ENCODE measurements around the gene C2CD2L. TPM values are rescaled to one million over a fixed set of nuclear protein-coding genes. Genes with fewer than 3 reads are reported as not detected.
A peak's percentile ranks its signal among the peaks of the same experiment; 100 is the strongest.

The C2CD2L gene
- total RNA-seq, 1 donor from 2014 or later, result 11.1 TPM

- Mint-ChIP-seq H3K9me3 (ENCODE audit: unreplicated experiment) (no peaks in the 10 kb centered on the region), H3K27ac (ENCODE audit: unreplicated experiment) (no peak overlapping the region), H3K4me3 (ENCODE audit: unreplicated experiment) (no peak overlapping the region), H3K36me3 (ENCODE audit: low read depth, unreplicated experiment) (peaks cover 17% of the 10 kb centered on the region), H3K27me3 (ENCODE audit: low read depth, unreplicated experiment) (no peaks in the 10 kb centered on the region), H3K4me1 (ENCODE audit: low read depth, unreplicated experiment) (peaks cover 6% of the 10 kb centered on the region)
- no peaks in the 10 kb centered on the region for H3K27me3 ChIP-seq (ENCODE audit: insufficient read depth, low read length)
- H3K9ac ChIP-seq (ENCODE audit: low read length), result no peak overlapping the region
- H3K9me3 ChIP-seq (ENCODE audit: insufficient read depth, low read depth, low read length), result no peaks in the 10 kb centered on the region
- FAIRE-seq, result no peak
- no peak overlapping the region for H3K4me3 ChIP-seq (ENCODE audit: insufficient read depth, low read depth, low read length)
- peaks cover 1% of the 10 kb centered on the region for H3K36me3 ChIP-seq (ENCODE audit: insufficient read depth, low read length)
- no peak overlapping the region for H3K4me2 ChIP-seq (ENCODE audit: low read length)
- peaks cover 16% of the 10 kb centered on the region for H3K4me1 ChIP-seq (ENCODE audit: insufficient read depth, low read length)
- DNase-seq (ENCODE audit: low read depth), result no peak
- no peak overlapping the region for H3K27ac ChIP-seq (ENCODE audit: low read depth, low read length)
- H3K79me2 ChIP-seq (ENCODE audit: insufficient read depth, low read length), result peaks cover 22% of the 10 kb centered on the region
- no peak overlapping the region for H2AFZ ChIP-seq (ENCODE audit: low read depth, low read length)
- H4K20me1 ChIP-seq (ENCODE audit: insufficient read depth, low read length), result peaks cover 7% of the 10 kb centered on the region
- TF ChIP-seq EZH2 (IDR thresholded peaks at IDR 0.05; ENCODE audit: insufficient read depth, low read length) (no peak), CTCF (IDR thresholded peaks at IDR 0.05; ENCODE audit: insufficient read depth, low read depth, low read length) (no peak)
Measured at GRCh38 chr11:119118946-119119345, 11.8 kb downstream of the C2CD2L start.

GRCh38 chr11:119120639-119121007 lies 13.5 kb downstream of the C2CD2L start:
- Mint-ChIP-seq H3K36me3 (ENCODE audit: low read depth, unreplicated experiment) (peaks cover 11% of the 10 kb centered on the region), H3K9me3 (ENCODE audit: unreplicated experiment) (no peaks in the 10 kb centered on the region), H3K4me3 (ENCODE audit: unreplicated experiment) (peak overlapping the region; percentile 98), H3K27ac (ENCODE audit: unreplicated experiment) (peak overlapping the region; percentile 73), H3K27me3 (ENCODE audit: low read depth, unreplicated experiment) (no peaks in the 10 kb centered on the region), H3K4me1 (ENCODE audit: low read depth, unreplicated experiment) (peaks cover 6% of the 10 kb centered on the region)
- Histone ChIP-seq H3K9me3 (ENCODE audit: insufficient read depth, low read depth, low read length) (no peaks in the 10 kb centered on the region), H3K4me3 (ENCODE audit: insufficient read depth, low read depth, low read length) (peak overlapping the region; percentile 61), H3K27ac (ENCODE audit: low read depth, low read length) (peak overlapping the region; percentile 69), H3K9ac (ENCODE audit: low read length) (peak overlapping the region; percentile 74), H3K27me3 (ENCODE audit: insufficient read depth, low read length) (no peaks in the 10 kb centered on the region), H4K20me1 (ENCODE audit: insufficient read depth, low read length) (peaks cover 7% of the 10 kb centered on the region), H2AFZ (ENCODE audit: low read depth, low read length) (peak overlapping the region; percentile 81), H3K79me2 (ENCODE audit: insufficient read depth, low read length) (peaks cover 28% of the 10 kb centered on the region), H3K36me3 (ENCODE audit: insufficient read depth, low read length) (peaks cover 7% of the 10 kb centered on the region), H3K4me1 (ENCODE audit: insufficient read depth, low read length) (peaks cover 16% of the 10 kb centered on the region), H3K4me2 (ENCODE audit: low read length) (peak overlapping the region; percentile 87)
- FAIRE-seq (no peak), DNase-seq (ENCODE audit: low read depth) (peak; percentile 75)
- TF ChIP-seq EZH2 (IDR thresholded peaks at IDR 0.05; ENCODE audit: insufficient read depth, low read length) (no peak), CTCF (IDR thresholded peaks at IDR 0.05; ENCODE audit: insufficient read depth, low read depth, low read length) (no peak)

GRCh38 chr11:119121008-119121810 lies 14.1 kb downstream of the C2CD2L start, which contains the start of gene HINFP:
TSS of gene HINFP (plus strand) at chr11:119121580. CDS start at chr11:119126945, 5,365 bp downstream.
- peaks cover 7% of the 10 kb centered on the region for H4K20me1 ChIP-seq (ENCODE audit: insufficient read depth, low read length)
- Mint-ChIP-seq H3K27me3 (ENCODE audit: low read depth, unreplicated experiment) (no peaks in the 10 kb centered on the region), H3K27ac (ENCODE audit: unreplicated experiment) (peak within 1 kb of the TSS; percentile 92), H3K36me3 (ENCODE audit: low read depth, unreplicated experiment) (peaks cover 8% of the 10 kb centered on the region), H3K4me3 (ENCODE audit: unreplicated experiment) (peak within 1 kb of the TSS; percentile 98), H3K9me3 (ENCODE audit: unreplicated experiment) (no peaks in the 10 kb centered on the region), H3K4me1 (ENCODE audit: low read depth, unreplicated experiment) (peaks cover 6% of the 10 kb centered on the region)
- peak within 1 kb of the TSS; percentile 69 for H3K27ac ChIP-seq (ENCODE audit: low read depth, low read length)
- H3K36me3 ChIP-seq (ENCODE audit: insufficient read depth, low read length), result peaks cover 7% of the 10 kb centered on the region
- H3K4me3 ChIP-seq (ENCODE audit: insufficient read depth, low read depth, low read length), result peak within 1 kb of the TSS; percentile 94
- peak within 1 kb of the TSS; percentile 93 for H3K4me2 ChIP-seq (ENCODE audit: low read length)
- H3K27me3 ChIP-seq (ENCODE audit: insufficient read depth, low read length), result no peaks in the 10 kb centered on the region
- H3K79me2 ChIP-seq (ENCODE audit: insufficient read depth, low read length), result peaks cover 31% of the 10 kb centered on the region
- peaks cover 16% of the 10 kb centered on the region for H3K4me1 ChIP-seq (ENCODE audit: insufficient read depth, low read length)
- H2AFZ ChIP-seq (ENCODE audit: low read depth, low read length), result peak within 1 kb of the TSS; percentile 91
- FAIRE-seq (peak; percentile 26), DNase-seq (ENCODE audit: low read depth) (peak; percentile 97)
- no peaks in the 10 kb centered on the region for H3K9me3 ChIP-seq (ENCODE audit: insufficient read depth, low read depth, low read length)
- H3K9ac ChIP-seq (ENCODE audit: low read length), result peak within 1 kb of the TSS; percentile 91
- TF ChIP-seq EZH2 (IDR thresholded peaks at IDR 0.05; ENCODE audit: insufficient read depth, low read length) (no peak), CTCF (IDR thresholded peaks at IDR 0.05; ENCODE audit: insufficient read depth, low read depth, low read length) (no peak)

Data from astrocyte (in vitro differentiated cells and primary cell).